HCT116 (cell line): ENCODE measurements around the gene EIF1AY. TPM values are rescaled to one million over a fixed set of nuclear protein-coding genes. Genes with fewer than 3 reads are reported as not detected.

ENCODE experiments used
- ATAC-seq: fragments of 200-7000 bp; cut with Tn5 transposase; 2 replicates; pipeline ENCODE4 v1.9.1; 2020; ENCODE audit warnings: mild to moderate bottlenecking, moderate library complexity
- BruUV-seq: library from RNA; stranded (reverse); fragments of 400-500 nt; replicated peaks from 2 replicates; lab custom pipeline; 2021; lab: Mats Ljungman, UMichigan
- CTCF ChIA-PET: fragments of 300-600 bp; sonication (Branson Sonifier 250); formaldehyde crosslinking; loops from one replicate; lab custom pipeline; 2021; ENCODE audit warnings: antibody characterized with exemption; lab: Charles Lee
- POLR2A ChIA-PET: fragments of 300-600, 350-600 bp; sonication (Branson Sonifier 250); formaldehyde crosslinking; loops from one replicate; lab custom pipeline; 2021; ENCODE audit warnings: antibody characterized with exemption; lab: Charles Lee
- RAD21 ChIA-PET, 2 experiments: fragments of 300-600 bp; sonication (Branson Sonifier 250); formaldehyde crosslinking; loops; one replicate each; lab custom pipeline; 2023; ENCODE audit warnings: low total read pairs in 2 of 2; ENCODE audit not compliant: uncharacterized antibody in 2 of 2, unreplicated experiment in 2 of 2, low non-redundant PET in 1 of 2; lab: Charles Lee
- DNase-seq: peaks from one replicate; pipeline ENCODE4 v3.0.0-alpha.2; 2010; ENCODE audit warnings: low read depth, low spot score
- H2AFZ ChIP-seq: fragments of 200-600 bp; shearing (Covaris generic), sonication (generic); 2 replicates; pipeline ENCODE4 v1.6.1; 2017; ENCODE audit warnings: low read depth, mixed run types, mixed read lengths, antibody characterized with exemption, low read length; ENCODE audit not compliant: poor library complexity, severe bottlenecking
- H3K27ac ChIP-seq: 2 replicates; pipeline ENCODE4 v1.5.1; 2012; ENCODE audit warnings: low read depth, low read length
- H3K27me3 ChIP-seq: fragments of 200-600 bp; sonication (generic); 2 replicates; pipeline ENCODE4 v1.6.1; 2016; ENCODE audit warnings: mixed run types, low read length, mixed read lengths; ENCODE audit not compliant: insufficient read depth
- H3K36me3 ChIP-seq, 2 experiments: fragments of 200-500 bp in 1 of 2; fragments of 200-600 bp in 1 of 2; sonication (Bioruptor generic) in 1 of 2; sonication (generic) in 1 of 2; 2 replicates each; pipeline versions ENCODE4 v1.5.1 to v1.6.1; 2014 to 2016; ENCODE audit warnings: low read length in 2 of 2, inconsistent platforms in 1 of 2, mixed read lengths in 1 of 2, mixed run types in 1 of 2; ENCODE audit not compliant: insufficient read depth in 2 of 2, control insufficient read depth in 1 of 2
- H3K4me1 ChIP-seq, 2 experiments: fragments of 200-600 bp in 1 of 2; sonication (generic) in 1 of 2; 2 replicates each; pipeline versions ENCODE4 v1.5.1 to v1.6.1; 2012 to 2017; ENCODE audit warnings: low read length in 2 of 2, inconsistent platforms in 1 of 2, mild to moderate bottlenecking in 1 of 2, mixed read lengths in 1 of 2, mixed run types in 1 of 2, moderate library complexity in 1 of 2; ENCODE audit not compliant: insufficient read depth in 2 of 2, control insufficient read depth in 1 of 2
- H3K4me2 ChIP-seq: fragments of 200-600 bp; sonication (generic); 2 replicates; pipeline ENCODE4 v1.6.1; 2017; ENCODE audit warnings: mixed run types, low read length, mixed read lengths
- H3K4me3 ChIP-seq, 2 experiments: fragments of 200-600 bp in 1 of 2; sonication (generic) in 1 of 2; replicated peaks in 1 of 2; 2 replicates each; pipeline ENCODE4 v1.5.1; 2011 to 2016; ENCODE audit warnings: low read length in 2 of 2, control low read depth in 1 of 2, low read depth in 1 of 2, mild to moderate bottlenecking in 1 of 2, mixed read lengths in 1 of 2, mixed run types in 1 of 2
- H3K79me2 ChIP-seq: fragments of 200-600 bp; sonication (generic); 2 replicates; pipeline ENCODE4 v1.6.1; 2017; ENCODE audit warnings: mild to moderate bottlenecking, mixed run types, low read length, moderate library complexity, mixed read lengths; ENCODE audit not compliant: insufficient read depth
- H3K9ac ChIP-seq: fragments of 200-600 bp; sonication (generic); 2 replicates; pipeline ENCODE4 v1.6.1; 2016; ENCODE audit warnings: low read length, mixed read lengths
- H3K9me2 ChIP-seq: fragments of 200-600 bp; sonication (generic), shearing (Covaris generic); 2 replicates; pipeline ENCODE4 v1.6.1; 2017; ENCODE audit warnings: mixed run types, mild to moderate bottlenecking, moderate library complexity; ENCODE audit not compliant: insufficient read depth
- H3K9me3 ChIP-seq, 2 experiments: fragments of 200-500 bp in 1 of 2; fragments of 200-600 bp in 1 of 2; sonication (Bioruptor generic) in 1 of 2; sonication (generic) in 1 of 2; 2 replicates each; pipeline ENCODE4 v1.6.1; 2014 to 2017; ENCODE audit warnings: low read length in 2 of 2, mixed read lengths in 2 of 2, inconsistent platforms in 1 of 2, low read depth in 1 of 2, mild to moderate bottlenecking in 1 of 2, mixed run types in 1 of 2, moderate library complexity in 1 of 2; ENCODE audit not compliant: control insufficient read depth in 1 of 2, insufficient read depth in 1 of 2
- H4K20me1 ChIP-seq: fragments of 200-600 bp; sonication (generic), shearing (Covaris generic); 2 replicates; pipeline ENCODE4 v1.6.1; 2017; ENCODE audit warnings: mixed run types, mild to moderate bottlenecking, moderate library complexity; ENCODE audit not compliant: insufficient read depth
- ELF1 ChIP-seq: IDR thresholded peaks from 2 replicates; pipeline ENCODE4 v1.6.1; 2012; ENCODE audit warnings: low read depth, borderline replicate concordance
- EZH2 ChIP-seq: fragments of 200-600 bp; sonication (generic); IDR thresholded peaks from 2 replicates; pipeline ENCODE4 v1.6.1; 2017; ENCODE audit warnings: antibody characterized with exemption, mixed run types
- FOSL1 ChIP-seq: IDR thresholded peaks from 2 replicates; pipeline ENCODE4 v1.6.1; 2012; ENCODE audit warnings: low read depth
- JUND ChIP-seq: IDR thresholded peaks from 2 replicates; pipeline ENCODE4 v1.6.1; 2012
- POLR2A ChIP-seq: IDR thresholded peaks from 2 replicates; pipeline ENCODE4 v1.7.0; 2011; ENCODE audit warnings: borderline replicate concordance; ENCODE audit not compliant: insufficient read depth, insufficient read length; ENCODE audit errors: extremely low read depth
- POLR2AphosphoS5 ChIP-seq: IDR thresholded peaks from 2 replicates; pipeline ENCODE4 v1.6.1; 2011; ENCODE audit warnings: mild to moderate bottlenecking, low read depth, low read length, moderate library complexity
- RAD21 ChIP-seq: IDR thresholded peaks from 2 replicates; pipeline ENCODE4 v1.6.1; 2012; ENCODE audit warnings: low read depth, mild to moderate bottlenecking
- SRF ChIP-seq: IDR thresholded peaks from 2 replicates; pipeline ENCODE4 v1.6.1; 2012; ENCODE audit warnings: low read depth
- ZFX ChIP-seq: fragments of 450-650 bp; IDR thresholded peaks from 2 replicates; pipeline ENCODE4 v1.6.1; 2017
- intact Hi-C: fragments of 100-400 bp; cut with micrococcal nuclease; formaldehyde crosslinking; loops from 2 replicates; pipeline ENCODE4 v1.10.0; 2022
- total RNA-seq: library from RNA; stranded (reverse); gene quantifications from one replicate; pipeline ENCODE4 v1.2.1, GENCODE V29; 2021; ENCODE audit not compliant: unreplicated experiment
- TF ChIP-seq, protein P1 (sequence below), 3 experiments: fragments of 200-600 bp in 1 of 3; sonication (generic) in 1 of 3; IDR thresholded peaks in 2 of 3; conservative IDR thresholded peaks in 1 of 3; 2 replicates each; pipeline ENCODE4 v1.5.1; 2012 to 2017; ENCODE audit warnings: low read depth in 2 of 3, low read length in 2 of 3, antibody characterized with exemption in 1 of 3, borderline replicate concordance in 1 of 3, control low read depth in 1 of 3, mild to moderate bottlenecking in 1 of 3, mixed read lengths in 1 of 3, mixed run types in 1 of 3, moderate library complexity in 1 of 3; ENCODE audit not compliant: insufficient read depth in 1 of 3
- TF ChIP-seq, protein P2 (sequence below): IDR thresholded peaks from 2 replicates; pipeline ENCODE4 v1.6.1; 2012

The EIF1AY gene
- total RNA-seq, 1 experiment from 2014 or later = 16.9 TPM

- no peak for ATAC-seq
- no peaks in the 10 kb centered on the region for H3K36me3 ChIP-seq
- H3K27ac ChIP-seq = no peak overlapping the region
- no peak overlapping the region for H3K4me2 ChIP-seq
- H3K9me2 ChIP-seq = no peaks in the 10 kb centered on the region
- POLR2A ChIA-PET = no interaction called here
- no peak overlapping the region for H3K9ac ChIP-seq
- no peak overlapping the region for H3K4me3 ChIP-seq
- H2AFZ ChIP-seq = no peak overlapping the region
- CTCF ChIA-PET = no interaction called here
- no TSS peak for BruUV-seq
- DNase-seq = no peak
- no peaks in the 10 kb centered on the region for H3K9me3 ChIP-seq
- RAD21 ChIA-PET = no interaction called here
- H3K27me3 ChIP-seq = no peaks in the 10 kb centered on the region
- no peaks in the 10 kb centered on the region for H3K4me1 ChIP-seq
- H3K79me2 ChIP-seq = no peaks in the 10 kb centered on the region
- intact Hi-C loops = no loop called here
- no peaks in the 10 kb centered on the region for H4K20me1 ChIP-seq
- no peak for TF ChIP-seq SRF
- no peak for TF ChIP-seq POLR2AphosphoS5
- TF ChIP-seq EZH2 = no peak
- TF ChIP-seq, protein P1, sequence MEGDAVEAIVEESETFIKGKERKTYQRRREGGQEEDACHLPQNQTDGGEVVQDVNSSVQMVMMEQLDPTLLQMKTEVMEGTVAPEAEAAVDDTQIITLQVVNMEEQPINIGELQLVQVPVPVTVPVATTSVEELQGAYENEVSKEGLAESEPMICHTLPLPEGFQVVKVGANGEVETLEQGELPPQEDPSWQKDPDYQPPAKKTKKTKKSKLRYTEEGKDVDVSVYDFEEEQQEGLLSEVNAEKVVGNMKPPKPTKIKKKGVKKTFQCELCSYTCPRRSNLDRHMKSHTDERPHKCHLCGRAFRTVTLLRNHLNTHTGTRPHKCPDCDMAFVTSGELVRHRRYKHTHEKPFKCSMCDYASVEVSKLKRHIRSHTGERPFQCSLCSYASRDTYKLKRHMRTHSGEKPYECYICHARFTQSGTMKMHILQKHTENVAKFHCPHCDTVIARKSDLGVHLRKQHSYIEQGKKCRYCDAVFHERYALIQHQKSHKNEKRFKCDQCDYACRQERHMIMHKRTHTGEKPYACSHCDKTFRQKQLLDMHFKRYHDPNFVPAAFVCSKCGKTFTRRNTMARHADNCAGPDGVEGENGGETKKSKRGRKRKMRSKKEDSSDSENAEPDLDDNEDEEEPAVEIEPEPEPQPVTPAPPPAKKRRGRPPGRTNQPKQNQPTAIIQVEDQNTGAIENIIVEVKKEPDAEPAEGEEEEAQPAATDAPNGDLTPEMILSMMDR (IDR thresholded peaks at IDR 0.05 in 2 of 3, conservative IDR thresholded peaks at IDR 0.05 in 1 of 3; ENCODE audit: borderline replicate concordance in 1 of 3, insufficient read depth in 1 of 3, low read depth in 2 of 3, low read length in 2 of 3) = no peak
- no peak for TF ChIP-seq JUND
- no peak for TF ChIP-seq RAD21
- TF ChIP-seq POLR2A = no peak
- TF ChIP-seq ELF1 = no peak
- TF ChIP-seq FOSL1 = no peak
- TF ChIP-seq, protein P2, sequence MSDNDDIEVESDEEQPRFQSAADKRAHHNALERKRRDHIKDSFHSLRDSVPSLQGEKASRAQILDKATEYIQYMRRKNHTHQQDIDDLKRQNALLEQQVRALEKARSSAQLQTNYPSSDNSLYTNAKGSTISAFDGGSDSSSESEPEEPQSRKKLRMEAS = no peak
- TF ChIP-seq ZFX = no peak
These were observed 10.6 kb downstream of the EIF1AY start for GRCh38 chrY:20586161-20586560.

Other genes starting within 250 kb of the EIF1AY start
- not detected for gene RPS4Y2, start 180.3 kb downstream of the EIF1AY start, total RNA-seq